Stimulated activated CD8-positive, alpha-beta memory T cell treated with anti-CD3 and anti-CD28 coated beads, Interleukin-15, amount 100 ng/mL, for 1 hour (primary cell): ENCODE results near the gene ASNSD1.

Source experiments
- DNase-seq: peaks from one replicate; pipeline ENCODE4 v3.0.0-alpha.2; 2020; ENCODE audit warnings: low read depth

Gene ASNSD1

DNA sequence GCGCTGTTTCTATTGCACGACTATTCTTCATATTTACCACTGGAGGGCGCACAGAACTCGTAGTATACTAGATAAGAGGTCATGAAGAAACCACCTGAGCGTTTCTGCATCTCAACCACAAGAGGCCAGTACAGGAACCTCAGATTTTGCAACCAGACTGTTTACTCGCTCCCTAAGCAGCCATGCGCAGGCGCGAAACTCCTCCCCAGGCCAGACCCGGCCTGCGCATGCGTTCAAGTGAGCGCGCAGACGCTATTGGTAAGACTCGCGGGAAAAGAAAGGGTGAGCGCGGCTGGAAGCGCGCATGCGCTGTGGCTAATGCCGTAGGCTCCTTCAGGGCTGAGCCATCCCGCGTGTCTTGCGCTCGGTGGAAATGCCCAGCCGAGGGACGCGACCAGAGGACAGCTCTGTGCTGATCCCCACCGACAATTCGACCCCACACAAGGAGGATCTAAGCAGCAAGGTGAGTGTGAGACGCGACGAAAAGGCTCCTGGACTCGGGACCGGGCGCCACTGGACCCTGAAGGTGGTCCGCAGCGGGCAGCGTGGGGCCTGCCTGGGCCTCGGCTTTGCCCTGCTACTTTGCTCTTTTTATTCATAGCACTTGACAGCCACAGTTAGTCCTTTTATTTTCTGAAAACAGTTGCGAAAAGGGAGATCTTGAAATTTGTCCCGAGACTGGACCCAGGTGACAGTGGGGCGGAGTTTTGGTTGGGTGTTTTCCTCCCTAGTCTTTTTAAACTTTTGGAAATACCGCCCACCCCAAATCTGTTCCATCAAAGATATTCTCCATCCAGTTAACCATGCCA, at the start of gene ASNSD1:
TSS of gene ASNSD1 (plus strand) at position 312 of the 809 bp plus-strand sequence. CDS start 4,674 bp downstream, outside the sequence.
- DNase-seq = peak; percentile 95

DNA sequence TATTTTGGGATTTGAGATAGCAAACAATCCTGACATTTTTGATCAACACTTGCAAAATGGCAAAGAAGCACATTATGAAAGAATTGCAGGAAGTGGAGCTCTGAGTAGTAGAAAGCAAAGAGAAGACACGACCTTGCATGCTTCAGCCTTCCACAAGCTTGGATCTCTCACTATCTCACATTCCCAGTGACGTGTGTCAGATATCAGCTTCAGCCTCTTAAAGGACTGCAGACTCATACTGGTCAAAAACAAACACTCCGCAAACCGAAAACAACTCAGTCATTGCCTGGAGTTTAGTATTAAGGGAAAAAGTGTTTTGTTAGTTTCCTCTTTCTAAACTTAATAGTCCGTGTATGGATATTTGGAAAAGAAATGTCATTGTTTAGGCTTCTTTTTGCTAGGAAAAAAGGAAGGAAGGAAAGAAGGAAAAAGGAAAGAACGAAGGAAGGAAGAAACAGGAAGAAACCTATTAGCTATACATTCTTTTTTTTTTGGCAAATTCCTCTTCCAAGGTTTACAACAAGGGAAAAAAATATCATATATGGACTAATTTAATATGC, 48.1 kb upstream of the ASNSD1 start:
- no peak for DNase-seq

- DNase-seq = no peak
These were observed 47.4 kb upstream of the ASNSD1 start for GRCh38 chr2:189613650-189614420.

DNA sequence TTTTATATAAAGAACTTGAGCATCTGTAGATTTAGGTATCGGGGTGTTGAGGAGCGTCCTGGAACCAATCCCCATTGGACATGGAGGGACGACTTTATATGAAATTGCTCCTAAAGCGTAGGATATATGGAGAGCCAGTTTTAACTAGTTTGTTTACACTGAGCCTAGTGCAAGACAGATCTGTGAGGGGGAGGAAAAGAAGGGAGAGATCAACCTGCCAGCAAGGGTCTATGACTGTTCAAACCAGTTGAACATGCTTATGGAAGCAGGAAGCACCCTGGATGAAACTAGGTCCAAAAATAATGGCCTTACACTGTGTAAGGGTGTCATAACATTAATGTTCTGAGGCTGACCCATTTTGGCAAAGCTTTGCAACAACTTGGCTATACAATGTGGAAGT, 46.7 kb upstream of the ASNSD1 start:
- no peak for DNase-seq

DNA sequence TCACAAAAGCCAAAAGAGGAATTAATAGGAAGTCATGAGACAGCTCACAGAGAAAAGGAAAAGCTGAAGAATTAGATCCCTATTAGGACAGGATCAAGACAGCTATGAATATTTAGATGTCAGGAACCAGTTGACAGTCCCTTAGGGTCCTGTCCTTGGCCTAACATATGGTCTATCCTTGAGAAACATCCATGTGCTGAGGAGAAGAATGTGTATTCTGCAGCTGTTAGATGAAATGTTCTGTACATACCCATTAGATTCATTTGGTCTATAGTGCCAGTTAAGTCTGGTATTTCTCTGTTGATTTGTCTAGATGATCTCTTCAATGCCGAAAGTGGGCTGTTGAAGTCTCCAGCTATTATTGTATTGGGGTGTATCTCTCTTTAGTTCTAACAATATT, 43.1 kb upstream of the ASNSD1 start:
- no peak for DNase-seq

GRCh38 chr2:189621781-189622180, 39.5 kb upstream of the ASNSD1 start:
- DNase-seq = no peak

GRCh38 chr2:189623049-189623448, 38.2 kb upstream of the ASNSD1 start:
- DNase-seq = no peak

GRCh38 chr2:189624648-189625355, 36.5 kb upstream of the ASNSD1 start:
- DNase-seq = no peak

- DNase-seq = no peak
These were observed 35.6 kb upstream of the ASNSD1 start for GRCh38 chr2:189625636-189626035.

GRCh38 chr2:189627789-189628188, 33.5 kb upstream of the ASNSD1 start:
- no peak for DNase-seq

DNA sequence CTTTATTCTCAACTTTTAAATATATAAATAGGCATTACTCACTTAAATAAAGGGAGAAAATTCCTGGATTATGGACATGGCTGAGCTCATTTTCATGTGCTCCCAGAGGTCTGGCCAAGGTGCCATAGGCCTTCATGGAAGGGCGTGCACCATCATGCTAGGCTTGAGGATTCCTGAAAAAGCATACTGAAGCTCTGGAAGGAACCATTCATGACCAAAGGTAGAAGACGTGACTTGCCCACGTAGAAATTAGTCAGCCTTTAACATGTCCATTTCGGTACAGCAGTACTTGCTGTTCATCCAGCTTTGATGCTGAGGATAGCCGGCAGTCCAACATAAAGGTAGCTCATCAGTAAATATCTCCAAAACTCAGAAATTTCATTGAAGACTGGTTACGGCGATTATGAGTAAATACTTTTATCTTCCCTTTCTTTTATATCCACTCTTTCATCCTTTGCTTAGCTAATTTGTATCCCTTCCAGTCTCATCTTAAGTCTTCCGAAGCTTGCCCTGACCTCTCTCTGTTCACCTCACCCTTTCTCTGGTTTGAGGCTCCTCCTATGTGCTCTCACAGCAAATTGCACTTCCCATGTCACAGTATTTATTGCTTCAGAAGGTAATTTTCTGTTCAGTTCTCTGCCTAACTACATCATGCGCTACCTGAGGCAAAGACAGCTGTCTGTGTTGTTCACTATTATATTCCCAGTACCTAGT, 32.3 kb upstream of the ASNSD1 start:
- DNase-seq = no peak

GRCh38 chr2:189629531-189630453, 31.5 kb upstream of the ASNSD1 start:
- DNase-seq = no peak

- DNase-seq = no peak
These were observed 29.4 kb upstream of the ASNSD1 start for GRCh38 chr2:189631849-189632248.

- DNase-seq = no peak
These were observed 27.9 kb upstream of the ASNSD1 start for GRCh38 chr2:189633392-189633811.

DNA sequence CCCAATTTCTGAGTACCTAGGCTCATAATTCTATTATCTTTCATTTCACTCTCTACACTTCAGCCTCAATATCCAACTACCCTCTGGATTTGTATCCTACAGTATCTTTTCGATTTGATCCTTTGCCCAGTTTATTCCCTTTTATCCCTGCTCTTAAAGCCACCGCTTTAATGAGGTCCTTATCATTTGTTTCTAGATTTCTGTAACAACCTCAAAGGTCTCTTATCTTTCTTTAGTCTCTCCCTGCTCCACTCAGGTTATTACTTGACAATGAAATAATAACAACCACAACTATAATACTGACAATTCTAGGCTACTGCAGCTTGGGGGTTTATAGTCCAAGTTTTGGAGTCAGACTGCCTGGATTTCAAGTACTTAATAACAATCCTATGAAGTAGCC, 25.9 kb upstream of the ASNSD1 start:
- no peak for DNase-seq

GRCh38 chr2:189638301-189639006, 22.8 kb upstream of the ASNSD1 start:
- DNase-seq = no peak

DNA sequence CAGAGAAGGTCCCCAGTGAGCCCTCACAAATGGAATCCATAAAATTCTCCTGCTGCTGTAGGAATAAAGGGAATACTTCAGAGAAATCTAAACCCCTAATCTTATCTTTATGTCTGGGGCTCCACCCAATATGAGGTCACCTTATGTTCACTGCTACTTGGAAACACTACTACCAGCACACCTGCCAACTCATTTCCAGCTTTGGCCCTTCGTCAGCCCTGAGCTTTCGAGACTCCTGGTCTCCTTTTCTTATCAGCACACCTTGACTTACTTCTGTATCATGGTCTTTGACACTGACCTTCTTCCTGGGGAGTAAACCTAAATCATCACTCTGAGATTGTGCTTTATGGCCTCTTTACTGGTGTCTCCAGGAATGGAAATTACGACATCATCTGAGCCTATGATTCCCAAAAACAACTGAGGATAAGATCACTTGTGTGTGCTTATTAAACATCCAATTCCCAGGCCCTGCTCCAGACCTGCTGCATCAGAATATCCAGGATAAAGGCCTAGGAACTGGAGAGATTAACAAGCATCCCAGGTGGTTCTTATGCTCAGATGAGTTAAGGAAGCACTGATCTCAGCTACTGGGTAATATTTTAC, 22.2 kb upstream of the ASNSD1 start:
- no peak for DNase-seq

- DNase-seq = no peak
These were observed 20.3 kb upstream of the ASNSD1 start for GRCh38 chr2:189641002-189641401.

- DNase-seq = no peak
These were observed 19.7 kb upstream of the ASNSD1 start for GRCh38 chr2:189641590-189641989.

- DNase-seq = no peak
These were observed 14.7 kb upstream of the ASNSD1 start for GRCh38 chr2:189646521-189646920.
